ENCODE measurements around the gene BUB3.
"Not testable (repeated sequence)": the region's sequence is repeated elsewhere in the genome, so short reads cannot be mapped to it uniquely, and the experiment has no call there.

The BUB3 gene

DNA sequence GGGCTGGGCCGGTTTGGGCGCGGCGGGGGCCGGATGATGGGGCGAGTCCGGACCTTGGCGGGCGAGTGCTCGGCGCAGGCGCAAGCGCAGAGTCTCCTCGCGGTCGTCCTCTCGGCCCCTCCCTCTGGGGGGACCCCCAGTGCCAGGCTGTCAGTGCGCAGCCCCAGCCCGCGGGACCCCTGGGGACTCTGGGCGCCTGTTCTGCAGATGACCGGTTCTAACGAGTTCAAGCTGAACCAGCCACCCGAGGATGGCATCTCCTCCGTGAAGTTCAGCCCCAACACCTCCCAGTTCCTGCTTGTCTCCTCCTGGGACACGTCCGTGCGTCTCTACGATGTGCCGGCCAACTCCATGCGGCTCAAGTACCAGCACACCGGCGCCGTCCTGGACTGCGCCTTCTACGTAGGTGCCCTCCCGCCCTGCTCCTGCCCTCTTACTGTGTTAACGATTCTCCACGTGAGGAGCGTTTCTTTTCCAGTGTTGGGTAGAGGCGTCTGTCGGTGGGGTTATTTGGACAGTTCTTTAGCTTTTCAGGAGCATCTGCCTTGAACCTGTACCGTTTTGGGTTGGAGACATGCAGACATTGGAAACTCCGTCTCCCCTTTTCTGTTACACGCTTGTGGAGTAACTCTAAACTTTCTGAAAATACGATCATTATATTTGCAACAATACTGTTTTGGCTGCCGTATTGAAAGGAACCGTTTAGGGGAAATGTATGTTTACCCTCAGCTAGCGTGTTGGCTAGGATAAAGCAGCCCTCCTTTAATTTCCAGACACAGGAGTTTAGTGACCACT lies 706 bp downstream of the BUB3 start:
- DNase-seq = peak; percentile 76

GRCh38 chr10:123156078-123156477 lies 1.9 kb downstream of the BUB3 start:
- no peak for DNase-seq

- no peak for DNase-seq
Measured at GRCh38 chr10:123157210-123157609, 3.0 kb downstream of the BUB3 start.

DNA sequence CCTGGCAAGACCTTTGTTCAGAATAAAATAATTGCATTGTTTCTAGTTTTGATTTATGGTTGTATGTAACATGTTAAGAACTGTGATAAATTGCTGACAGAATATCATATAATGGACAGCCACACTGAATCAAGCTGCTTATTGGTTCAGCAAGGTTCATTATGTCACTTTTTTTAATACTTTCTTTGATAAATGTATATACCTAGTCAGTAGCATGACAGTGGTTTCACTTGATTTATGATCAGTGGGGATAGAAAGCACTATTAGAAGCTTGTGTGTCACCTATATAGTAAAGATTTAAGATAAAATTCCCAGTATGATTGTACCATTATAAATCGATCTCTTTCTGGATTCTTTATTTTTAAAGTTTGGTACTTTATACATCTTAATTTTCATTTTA lies 4.5 kb downstream of the BUB3 start:
- no peak for DNase-seq

DNA sequence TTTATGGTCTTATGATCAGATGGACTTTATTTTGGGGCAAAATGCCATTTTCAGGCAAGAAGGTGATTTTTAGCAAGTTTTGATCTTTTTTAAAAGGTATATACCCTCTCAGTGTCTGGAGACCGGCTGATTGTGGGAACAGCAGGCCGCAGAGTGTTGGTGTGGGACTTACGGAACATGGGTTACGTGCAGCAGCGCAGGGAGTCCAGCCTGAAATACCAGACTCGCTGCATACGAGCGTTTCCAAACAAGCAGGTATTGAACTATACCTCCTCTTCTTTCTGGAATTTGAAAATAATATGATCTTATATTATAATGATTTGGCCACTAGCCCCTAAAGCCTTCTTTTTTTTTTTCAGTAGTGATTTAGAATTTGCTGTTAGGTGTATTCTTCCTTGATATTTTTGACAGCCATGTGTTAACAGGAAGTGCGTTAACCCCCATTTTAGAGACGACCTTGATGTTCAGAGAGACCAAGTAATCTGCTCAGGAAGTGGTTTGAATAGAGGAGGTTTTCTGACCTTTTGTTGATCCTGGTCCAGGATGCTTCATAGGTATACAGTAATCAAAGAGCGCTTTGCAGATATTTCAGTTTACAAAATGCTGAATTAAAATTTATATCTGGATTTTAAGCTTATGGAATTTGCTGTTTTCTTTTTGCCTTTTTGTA lies 6.2 kb downstream of the BUB3 start:
- no peak for DNase-seq

DNA sequence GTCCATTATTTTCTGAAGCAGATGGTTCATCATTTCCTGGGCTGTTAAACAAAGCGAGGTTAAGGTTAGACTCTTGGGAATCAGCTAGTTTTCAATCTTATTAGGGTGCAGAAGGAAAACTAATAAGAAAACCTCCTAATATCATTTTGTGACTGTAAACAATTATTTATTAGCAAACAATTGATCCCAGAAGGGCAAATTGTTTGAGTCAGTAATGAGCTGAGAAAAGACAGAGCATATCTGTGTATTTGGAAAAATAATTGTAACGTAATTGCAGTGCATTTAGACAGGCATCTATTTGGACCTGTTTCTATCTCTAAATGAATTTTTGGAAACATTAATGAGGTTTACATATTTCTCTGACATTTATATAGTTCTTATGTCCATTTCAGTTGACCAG lies 10.1 kb downstream of the BUB3 start:
- no peak for DNase-seq

DNA sequence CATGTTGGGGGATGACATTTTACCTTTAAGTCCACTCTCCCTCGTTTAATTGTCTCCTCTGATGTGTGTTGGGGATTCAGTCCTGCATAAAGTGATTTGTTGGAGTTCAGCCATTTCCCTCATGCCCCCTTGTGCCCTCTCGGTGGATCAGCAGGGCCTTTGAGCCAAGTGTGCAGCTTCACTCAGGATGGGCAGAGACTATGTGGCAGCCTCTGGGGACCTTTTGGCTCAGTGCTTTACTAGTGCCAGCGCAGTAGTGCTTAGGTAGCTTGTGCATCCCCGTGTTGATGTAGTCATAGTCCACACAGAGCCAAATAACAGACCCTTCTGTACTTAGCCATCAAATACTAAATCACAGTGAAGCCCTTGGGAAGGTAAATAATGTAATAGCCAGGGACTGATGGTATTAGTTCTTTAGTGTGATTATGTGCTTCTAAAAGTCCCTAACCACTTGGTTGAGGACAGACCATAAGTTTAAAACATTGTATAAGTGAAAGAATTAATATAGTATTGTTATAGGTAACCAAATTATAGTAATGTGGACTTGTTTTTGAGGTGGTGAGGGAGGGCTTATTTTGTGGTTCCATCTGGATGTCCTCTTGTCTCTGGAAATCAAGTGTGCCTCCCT lies 11.4 kb downstream of the BUB3 start:
- no peak for DNase-seq

- no peak for DNase-seq
Measured at GRCh38 chr10:123166618-123167017, 12.4 kb downstream of the BUB3 start.

- DNase-seq = no peak
Measured at GRCh38 chr10:123170961-123171360, 16.8 kb downstream of the BUB3 start.

- DNase-seq = not testable (repeated sequence)
Measured at GRCh38 chr10:123171616-123172015, 17.4 kb downstream of the BUB3 start.

GRCh38 chr10:123175389-123176387 lies 21.5 kb downstream of the BUB3 start:
- DNase-seq = no peak

DNA sequence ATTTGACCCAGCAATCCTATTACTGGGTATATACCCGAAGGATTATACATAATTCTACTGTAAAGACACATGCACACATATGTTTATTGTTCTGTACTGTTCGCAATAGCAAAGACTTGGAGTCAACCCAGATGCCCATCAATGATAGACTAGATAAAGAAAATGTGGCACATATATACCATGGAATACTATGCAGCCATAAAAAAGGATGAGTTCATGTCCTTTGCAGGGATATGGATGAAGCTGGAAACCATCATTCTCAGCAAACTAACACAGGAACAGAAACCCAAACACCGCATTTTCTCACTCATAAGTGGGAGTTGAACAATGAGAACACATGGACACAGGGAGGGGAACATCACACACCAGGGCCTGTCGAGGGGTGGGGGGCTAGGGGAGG lies 24.2 kb downstream of the BUB3 start:
- not testable (repeated sequence) for DNase-seq

- DNase-seq = no peak
Measured at GRCh38 chr10:123180101-123181090, 26.2 kb downstream of the BUB3 start.

GRCh38 chr10:123183724-123184123 lies 29.5 kb downstream of the BUB3 start:
- no peak for DNase-seq

GRCh38 chr10:123187781-123188180 lies 33.6 kb downstream of the BUB3 start:
- no peak for DNase-seq

DNA sequence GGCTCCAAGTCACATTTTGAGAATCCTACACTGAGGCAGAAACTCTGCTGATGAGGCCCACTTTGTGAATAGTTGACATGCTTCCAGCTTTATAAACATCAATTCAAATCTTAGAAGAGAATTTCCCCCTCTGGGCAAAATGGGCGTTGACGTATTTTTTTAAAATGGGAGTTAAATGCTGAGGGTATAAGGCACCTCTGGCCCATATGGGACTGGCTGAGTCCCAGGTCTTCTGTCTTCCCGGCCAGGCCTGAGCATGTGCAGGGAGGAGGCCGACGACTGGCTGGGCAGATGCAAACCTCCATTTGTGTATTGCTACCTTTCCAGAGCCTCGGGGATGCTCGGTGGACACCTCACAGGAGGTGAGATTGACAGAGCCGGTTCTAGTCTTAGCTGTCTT lies 37.7 kb downstream of the BUB3 start:
- DNase-seq = no peak

DNA sequence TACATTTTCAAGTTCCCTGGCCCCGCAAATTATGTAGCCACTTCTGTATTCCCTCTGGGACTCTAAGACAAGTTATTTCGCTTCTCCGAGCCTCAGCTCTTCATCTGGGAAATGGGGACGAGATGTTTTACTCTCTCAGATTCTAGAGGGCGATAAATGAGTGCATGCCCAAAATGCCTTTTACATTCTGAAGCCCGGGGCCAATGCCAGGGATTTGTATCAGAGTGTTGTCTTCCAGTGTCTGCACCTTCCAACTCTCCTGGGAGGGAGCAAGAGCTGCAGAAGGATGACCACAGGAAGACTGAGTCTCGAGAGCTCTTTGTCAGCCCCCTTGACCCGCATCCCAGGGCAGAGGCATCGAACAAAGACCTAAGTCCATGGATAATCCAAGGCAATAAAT lies 39.9 kb downstream of the BUB3 start:
- no peak for DNase-seq

DNA sequence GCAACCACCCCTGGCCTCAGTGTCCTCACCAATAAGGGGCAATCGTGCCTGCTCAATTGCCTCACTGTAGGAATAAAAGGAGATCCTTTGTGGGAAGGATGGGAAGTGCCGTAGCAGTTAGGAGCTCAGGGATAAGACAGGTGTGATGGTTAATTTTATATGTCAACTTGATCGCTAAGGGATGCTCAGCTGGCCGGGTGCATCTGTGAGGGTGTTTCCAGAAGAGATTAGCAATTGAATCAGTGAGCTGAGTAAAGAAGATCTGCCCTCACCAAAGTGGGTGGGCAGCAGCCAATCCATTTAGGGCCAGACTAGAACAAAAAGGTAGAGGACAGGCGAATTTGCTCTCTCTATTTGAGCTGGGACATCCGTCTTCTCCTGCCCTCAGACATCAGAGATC lies 46.3 kb downstream of the BUB3 start:
- no peak for DNase-seq

GRCh38 chr10:123202506-123202905 lies 48.3 kb downstream of the BUB3 start:
- no peak for DNase-seq

- DNase-seq = no peak
Measured at GRCh38 chr10:123203393-123204126, 49.4 kb downstream of the BUB3 start.

- no peak for DNase-seq
Measured at GRCh38 chr10:123204127-123204461, 49.9 kb downstream of the BUB3 start.
